Effector memory CD4-positive, alpha-beta T cell (primary cell): ENCODE measurements around the gene SEMA5A.

Source experiments
- DNase-seq, 3 donors: peaks; one replicate each; pipeline ENCODE4 v3.0.0-alpha.2; 2020
- H3K27ac ChIP-seq: 2 replicates; pipeline ENCODE4 v1.7.0; 2013; ENCODE audit warnings: mild to moderate bottlenecking, low read length, moderate library complexity; ENCODE audit not compliant: insufficient read depth, poor library complexity, severe bottlenecking
- H3K27me3 ChIP-seq: replicated peaks from 2 replicates; pipeline ENCODE4 v1.7.0; 2013; ENCODE audit warnings: mild to moderate bottlenecking, low read length; ENCODE audit not compliant: insufficient read depth, control insufficient read depth, poor library complexity, severe bottlenecking
- H3K36me3 ChIP-seq: 2 replicates; pipeline ENCODE4 v1.7.0; 2013; ENCODE audit warnings: mild to moderate bottlenecking, low read length, moderate library complexity; ENCODE audit not compliant: control insufficient read depth, insufficient read depth
- H3K4me1 ChIP-seq: 2 replicates; pipeline ENCODE4 v1.7.0; 2013; ENCODE audit warnings: low read length, mild to moderate bottlenecking; ENCODE audit not compliant: control insufficient read depth, insufficient read depth, poor library complexity, severe bottlenecking
- H3K4me3 ChIP-seq: 2 replicates; pipeline ENCODE4 v1.7.0; 2013; ENCODE audit warnings: low read length, low read depth, mild to moderate bottlenecking; ENCODE audit not compliant: insufficient read depth, poor library complexity, severe bottlenecking
- H3K9me3 ChIP-seq: 2 replicates; pipeline ENCODE4 v1.7.0; 2013; ENCODE audit warnings: mild to moderate bottlenecking, low read length, moderate library complexity; ENCODE audit not compliant: control insufficient read depth

SEMA5A gene

DNA sequence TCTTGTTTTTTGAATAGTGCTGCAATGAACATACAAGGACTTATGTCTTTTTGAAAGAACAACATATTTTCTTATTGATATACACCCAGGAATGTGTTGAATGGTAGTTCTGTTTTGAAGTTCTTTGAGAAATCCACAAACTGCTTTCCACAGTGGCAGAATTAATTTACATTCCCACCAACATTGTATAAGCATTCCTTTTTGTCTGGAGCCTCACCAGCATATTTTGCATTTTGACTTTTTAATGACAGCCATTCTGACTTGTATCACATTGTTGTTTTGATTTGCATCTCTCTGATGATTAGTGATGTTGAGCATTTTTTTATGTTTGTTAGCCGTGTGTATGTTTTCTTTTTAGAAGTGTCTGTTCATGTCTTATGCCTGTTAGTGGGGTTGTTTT lies 524.9 kb downstream of the SEMA5A start:
- Histone ChIP-seq H3K36me3 (no peaks in the 10 kb centered on the region), H3K27ac (no peak overlapping the region), H3K4me1 (no peaks in the 10 kb centered on the region), H3K4me3 (no peak overlapping the region), H3K9me3 (peaks cover 4% of the 10 kb centered on the region), H3K27me3 (no peaks in the 10 kb centered on the region)
- no peak for DNase-seq

GRCh38 chr5:9015937-9016270 lies 530.0 kb downstream of the SEMA5A start:
- Histone ChIP-seq H3K4me3 (no peak overlapping the region), H3K27me3 (no peaks in the 10 kb centered on the region), H3K27ac (no peak overlapping the region), H3K36me3 (no peaks in the 10 kb centered on the region), H3K4me1 (no peaks in the 10 kb centered on the region), H3K9me3 (no peaks in the 10 kb centered on the region)
- no peak for DNase-seq

- Histone ChIP-seq H3K4me1 (no peaks in the 10 kb centered on the region), H3K36me3 (no peaks in the 10 kb centered on the region), H3K4me3 (no peak overlapping the region), H3K9me3 (no peaks in the 10 kb centered on the region), H3K27me3 (no peaks in the 10 kb centered on the region), H3K27ac (no peak overlapping the region)
- DNase-seq, result no peak
Observed at GRCh38 chr5:9015260-9015936, 530.5 kb downstream of the SEMA5A start.

DNA sequence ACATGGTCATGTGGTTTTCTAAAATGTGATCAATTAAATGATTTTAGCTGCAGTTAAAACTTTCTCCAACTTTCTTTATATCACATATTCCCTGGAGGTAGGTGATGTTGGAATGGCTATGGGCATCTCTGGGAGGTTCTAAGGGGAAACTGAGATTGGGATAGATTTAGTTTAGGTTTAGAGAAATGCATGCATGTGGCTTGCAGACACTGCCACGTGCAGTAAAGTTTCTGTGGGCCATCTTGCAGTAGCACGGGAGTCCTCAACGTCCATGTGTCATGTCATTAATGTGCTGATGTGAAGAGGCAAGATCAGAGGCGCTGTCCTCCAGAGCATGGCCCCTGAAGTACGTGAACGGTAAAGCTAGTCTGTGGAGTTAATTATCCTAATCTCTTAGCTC lies 532.7 kb downstream of the SEMA5A start:
- Histone ChIP-seq H3K27me3 (no peaks in the 10 kb centered on the region), H3K36me3 (no peaks in the 10 kb centered on the region), H3K27ac (no peak overlapping the region), H3K4me3 (no peak overlapping the region), H3K4me1 (no peaks in the 10 kb centered on the region), H3K9me3 (no peaks in the 10 kb centered on the region)
- DNase-seq, result no peak

DNA sequence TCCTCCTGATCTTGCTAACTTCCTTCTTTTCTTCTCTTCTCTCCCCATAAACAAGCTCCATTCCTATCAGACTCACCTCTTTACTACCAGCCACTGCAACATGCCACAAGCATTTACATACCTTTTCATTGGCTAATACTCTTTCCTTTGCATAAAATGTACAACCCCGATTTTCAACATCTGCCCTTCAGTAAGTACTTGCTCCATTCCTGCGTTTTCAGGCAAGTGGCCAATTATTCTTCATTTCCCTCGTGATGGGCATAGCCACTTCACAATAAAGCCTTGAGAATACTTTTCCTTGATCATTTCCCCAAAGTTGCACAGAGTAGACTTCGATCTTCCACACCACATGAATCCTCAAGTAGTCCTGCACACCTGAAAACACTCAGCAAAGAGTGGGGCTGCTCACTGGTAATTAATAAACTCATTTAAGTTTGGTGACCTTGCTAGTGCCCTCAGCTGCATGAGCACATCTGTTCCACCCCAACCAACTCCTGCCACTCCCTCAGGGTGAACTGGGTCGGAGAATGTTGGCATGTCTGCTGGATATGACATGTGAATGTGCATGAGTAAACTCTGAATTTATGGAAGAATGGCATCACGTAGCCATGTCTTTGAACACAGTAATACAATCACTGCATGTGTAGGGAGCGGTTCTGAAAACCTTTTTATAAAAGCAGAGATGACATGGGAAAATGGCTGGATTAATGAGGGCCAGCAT lies 535.8 kb downstream of the SEMA5A start:
- DNase-seq, result no peak
- no peaks in the 10 kb centered on the region for H3K36me3 ChIP-seq
- no peaks in the 10 kb centered on the region for H3K27me3 ChIP-seq
- H3K27ac ChIP-seq, result no peak overlapping the region
- H3K4me3 ChIP-seq, result no peak overlapping the region
- no peaks in the 10 kb centered on the region for H3K9me3 ChIP-seq
- no peaks in the 10 kb centered on the region for H3K4me1 ChIP-seq

- Histone ChIP-seq H3K9me3 (no peaks in the 10 kb centered on the region), H3K27ac (no peak overlapping the region), H3K36me3 (no peaks in the 10 kb centered on the region), H3K27me3 (no peaks in the 10 kb centered on the region), H3K4me1 (no peaks in the 10 kb centered on the region), H3K4me3 (no peak overlapping the region)
- DNase-seq, result no peak
Observed at GRCh38 chr5:8997542-8998070, 548.3 kb downstream of the SEMA5A start.

DNA sequence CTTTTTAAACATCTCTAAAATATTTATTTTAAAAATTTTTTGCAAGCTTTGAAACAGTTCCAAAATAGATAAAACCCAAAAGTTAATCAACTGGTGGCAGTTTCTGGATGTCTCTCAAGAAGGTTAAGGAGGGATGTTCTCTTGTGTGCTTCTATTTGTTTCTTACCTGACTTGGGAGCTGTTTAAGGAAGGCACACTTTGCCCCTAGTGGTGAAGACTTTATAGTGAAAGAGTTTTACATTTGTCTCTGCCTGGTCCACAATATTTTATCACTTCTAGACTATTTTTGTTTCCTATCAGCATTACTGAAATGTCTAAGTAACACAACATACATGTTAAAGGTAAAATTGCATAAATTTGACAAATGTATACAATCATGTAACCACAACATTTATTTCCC lies 552.8 kb downstream of the SEMA5A start:
- DNase-seq, result no peak
- Histone ChIP-seq H3K9me3 (no peaks in the 10 kb centered on the region), H3K36me3 (no peaks in the 10 kb centered on the region), H3K27me3 (no peaks in the 10 kb centered on the region), H3K27ac (no peak overlapping the region), H3K4me1 (no peaks in the 10 kb centered on the region), H3K4me3 (no peak overlapping the region)
